ENCODE data around the gene CCDC51.

GRCh38 chr3:48413611-48414010, 26.3 kb downstream of the CCDC51 start:
- TF ChIP-seq POLR2AphosphoS5 (IDR thresholded peaks at IDR 0.05), result no peak
- no peak for TF ChIP-seq CTCF (IDR thresholded peaks at IDR 0.05)
- no peak for TF ChIP-seq EP300 (IDR thresholded peaks at IDR 0.05)
- TF ChIP-seq POLR2A (IDR thresholded peaks at IDR 0.05), result no peak
